WTC11 (cell line): Measurements from ENCODE around the gene VCAN.

Source experiments
- CTCF ChIP-seq: fragments of 200-600 bp; IDR thresholded peaks from 2 replicates; pipeline ENCODE4 v1.8.0; 2022; ENCODE audit warnings: antibody characterized with exemption
- SP1 ChIP-seq: sonication (generic); formaldehyde crosslinking; conservative IDR thresholded peaks from 2 replicates; pipeline ENCODE4 v1.8.1; 2022; ENCODE audit warnings: missing genetic modification reagents

- TF ChIP-seq CTCF (no peak), SP1 (CRISPR knock-in tag) (no peak)
Measured at GRCh38 chr5:83552275-83552674, 80.7 kb downstream of the VCAN start.
